Endothelial cell of umbilical vein (primary cell): Measurements from ENCODE around the gene SGCB. TPM values are rescaled to one million over a fixed set of nuclear protein-coding genes. Genes with fewer than 3 reads are reported as not detected.

Experiments
- BruUV-seq: library from RNA; stranded (reverse); fragments of 400-500 nt; replicated peaks from 2 replicates; lab custom pipeline; 2021; lab: Mats Ljungman, UMichigan
- CTCF ChIA-PET: fragments of 300-600, 350-600 bp; sonication (Branson Sonifier 250); formaldehyde crosslinking; loops from one replicate; lab custom pipeline; 2021; ENCODE audit warnings: antibody characterized with exemption, inconsistent platforms; lab: Charles Lee
- POLR2A ChIA-PET: fragments of 300-600, 350-600 bp; sonication (Branson Sonifier 250); formaldehyde crosslinking; loops from one replicate; lab custom pipeline; 2021; ENCODE audit warnings: antibody characterized with exemption, inconsistent platforms; lab: Charles Lee
- DNase-seq: peaks from one replicate; pipeline ENCODE4 v3.0.0-alpha.2; 2011; ENCODE audit warnings: low read depth, low spot score
- FAIRE-seq: peaks from 2 replicates; lab custom pipeline; 2011; peaks lifted over from hg19 to GRCh38; lab: Jason Lieb, UNC
- H2AFZ ChIP-seq: 2 replicates; pipeline ENCODE4 v1.6.0; 2012; ENCODE audit warnings: low read depth, low read length, control low read depth, inconsistent platforms
- H3K27ac ChIP-seq: 2 replicates; pipeline ENCODE4 v1.5.1; 2011; ENCODE audit warnings: low read depth, mild to moderate bottlenecking, control low read depth, low read length, moderate library complexity; ENCODE audit not compliant: insufficient read depth
- H3K27me3 ChIP-seq, 2 experiments: 2 replicates each; pipeline versions ENCODE4 v1.6.0 to v1.6.1; 2011; ENCODE audit warnings: low read length in 2 of 2, mixed read lengths in 1 of 2; ENCODE audit not compliant: control insufficient read depth in 2 of 2, insufficient read depth in 2 of 2
- H3K36me3 ChIP-seq, 2 experiments: 2 replicates in 1 of 2; 3 replicates in 1 of 2; pipeline ENCODE4 v1.5.1; 2011; ENCODE audit warnings: low read length in 2 of 2, mild to moderate bottlenecking in 1 of 2, moderate library complexity in 1 of 2; ENCODE audit not compliant: control insufficient read depth in 2 of 2, insufficient read depth in 2 of 2; ENCODE audit errors: extremely low read depth in 1 of 2
- H3K4me1 ChIP-seq: 3 replicates; pipeline ENCODE4 v1.5.1; 2011; ENCODE audit warnings: mild to moderate bottlenecking, low read length; ENCODE audit not compliant: control insufficient read depth, insufficient read depth; ENCODE audit errors: extremely low read depth
- H3K4me2 ChIP-seq: 2 replicates; pipeline ENCODE4 v1.6.1; 2011; ENCODE audit warnings: low read length, control low read depth, mixed read lengths; ENCODE audit not compliant: insufficient read depth
- H3K4me3 ChIP-seq, 3 experiments: fragments of 200-600 bp in 1 of 3; sonication (generic), shearing (Covaris generic) in 1 of 3; replicated peaks in 1 of 3; 2 replicates each; pipeline ENCODE4 v1.5.1; 2011 to 2016; ENCODE audit warnings: control low read depth in 3 of 3, low read length in 3 of 3, mild to moderate bottlenecking in 2 of 3, inconsistent platforms in 1 of 3, low read depth in 1 of 3, moderate library complexity in 1 of 3; ENCODE audit not compliant: insufficient read depth in 1 of 3
- H3K79me2 ChIP-seq: 2 replicates; pipeline ENCODE4 v1.6.0; 2012; ENCODE audit warnings: low read length, inconsistent platforms; ENCODE audit not compliant: control insufficient read depth, insufficient read depth
- H3K9ac ChIP-seq: replicated peaks from 2 replicates; pipeline ENCODE3; 2011; ENCODE audit warnings: low read length, control low read depth; ENCODE audit not compliant: insufficient read depth; ENCODE audit errors: extremely low read depth
- H3K9me1 ChIP-seq: replicated peaks from 3 replicates; pipeline ENCODE4 v1.6.0; 2011; ENCODE audit warnings: mild to moderate bottlenecking, low read length; ENCODE audit not compliant: control insufficient read depth, insufficient read depth; ENCODE audit errors: extremely low read depth
- H3K9me3 ChIP-seq: replicated peaks from 2 replicates; pipeline ENCODE4 v1.5.1; 2012; ENCODE audit warnings: low read length, inconsistent platforms; ENCODE audit not compliant: control insufficient read depth, insufficient read depth
- H4K20me1 ChIP-seq: replicated peaks from 2 replicates; pipeline ENCODE3; 2011; ENCODE audit warnings: mild to moderate bottlenecking, low read length; ENCODE audit not compliant: control insufficient read depth, insufficient read depth; ENCODE audit errors: extremely low read depth
- CTCF ChIP-seq, 2 donors: IDR thresholded peaks; 1 replicate in 1 of 2; 2 replicates in 1 of 2; pipeline ENCODE4 v1.5.1; 2011; ENCODE audit warnings: low read length in 2 of 2, mild to moderate bottlenecking in 2 of 2, moderate library complexity in 2 of 2, control low read depth in 1 of 2, inconsistent platforms in 1 of 2, low read depth in 1 of 2; ENCODE audit not compliant: insufficient read depth in 1 of 2; ENCODE audit errors: extremely low read depth in 1 of 2
- EZH2 ChIP-seq: IDR thresholded peaks from 2 replicates; pipeline ENCODE4 v1.6.1; 2012; ENCODE audit warnings: borderline replicate concordance, low read depth, mild to moderate bottlenecking, moderate library complexity, low read length, inconsistent platforms; ENCODE audit not compliant: severe bottlenecking
- GATA2 ChIP-seq: IDR thresholded peaks from 2 replicates; pipeline ENCODE4 v1.7.0; 2011; ENCODE audit warnings: low read depth, mild to moderate bottlenecking, moderate library complexity, mixed read lengths, low read length; ENCODE audit not compliant: insufficient read length, insufficient read depth
- JUN ChIP-seq: IDR thresholded peaks from 2 replicates; pipeline ENCODE4 v1.6.1; 2011; ENCODE audit warnings: borderline replicate concordance, low read depth; ENCODE audit not compliant: insufficient read length, insufficient read depth
- MAX ChIP-seq: IDR thresholded peaks from 2 replicates; pipeline ENCODE4 v1.6.1; 2011; ENCODE audit not compliant: insufficient read depth, insufficient read length
- MYC ChIP-seq: IDR thresholded peaks from one replicate; pipeline ENCODE4 v1.6.1; 2011; ENCODE audit warnings: mild to moderate bottlenecking, low read depth, low read length
- POLR2AphosphoS5 ChIP-seq: IDR thresholded peaks from 2 replicates; pipeline ENCODE4 v1.6.1; 2012; ENCODE audit warnings: low read depth, mild to moderate bottlenecking, control low read depth, low read length, moderate library complexity; ENCODE audit not compliant: insufficient read depth
- dilution Hi-C: fragments of 300-500 bp; cut with MboI; formaldehyde crosslinking; loops from one replicate; pipeline ENCODE4 v1.15.0; 2019; ENCODE audit warnings: low sequenced_read_pairs; ENCODE audit not compliant: extremely low pct_ligation_motif_present
- intact Hi-C: fragments of 100-400 bp; cut with micrococcal nuclease; formaldehyde crosslinking; loops from one replicate; pipeline ENCODE4 v1.10.0; 2022
- polyA plus RNA-seq, 4 experiments: library from polyadenylated mRNA; depleted of rRNA in 3 of 4; stranded (reverse) in 3 of 4; unstranded in 1 of 4; fragments of >200 nt; gene quantifications; 2 replicates each; pipeline versions ENCODE4 v1.2.1 to v1.2.3, GENCODE V29; 2011 to 2012; ENCODE audit warnings: missing spikeins in 1 of 4
- total RNA-seq: library from RNA; stranded (reverse); gene quantifications from 2 replicates; pipeline ENCODE4 v1.2.3, GENCODE V29; 2021

The SGCB gene
- total and polyA plus RNA-seq, 2 donors (not counting 3 experiments of a cell fraction or from before 2014, with no cell fraction given) = 13.7 to 54.0 TPM

- no peak for TF ChIP-seq MAX
- no peak for TF ChIP-seq MYC
- POLR2A ChIA-PET = no interaction called here
- Histone ChIP-seq H3K9me1 (no peaks in the 10 kb centered on the region), H3K27ac (no peak overlapping the region), H2AFZ (no peak overlapping the region), H3K9ac (no peak overlapping the region), H4K20me1 (no peaks in the 10 kb centered on the region), H3K4me2 (no peak overlapping the region), H3K36me3 (no peaks in the 10 kb centered on the region), H3K79me2 (no peaks in the 10 kb centered on the region), H3K27me3 (peaks cover 5 to 11% of the 10 kb centered on the region in 2 experiments), H3K4me3 (no peak overlapping the region), H3K4me1 (peaks cover 10% of the 10 kb centered on the region), H3K9me3 (no peaks in the 10 kb centered on the region)
- no peak for DNase-seq
- no peak for FAIRE-seq
- intact Hi-C loops = no loop called here
- no TSS peak for BruUV-seq
- dilution Hi-C loops = no loop called here
- CTCF ChIA-PET = no interaction called here
Observed at GRCh38 chr4:52058275-52058674, 20.2 kb upstream of the SGCB start.

DNA sequence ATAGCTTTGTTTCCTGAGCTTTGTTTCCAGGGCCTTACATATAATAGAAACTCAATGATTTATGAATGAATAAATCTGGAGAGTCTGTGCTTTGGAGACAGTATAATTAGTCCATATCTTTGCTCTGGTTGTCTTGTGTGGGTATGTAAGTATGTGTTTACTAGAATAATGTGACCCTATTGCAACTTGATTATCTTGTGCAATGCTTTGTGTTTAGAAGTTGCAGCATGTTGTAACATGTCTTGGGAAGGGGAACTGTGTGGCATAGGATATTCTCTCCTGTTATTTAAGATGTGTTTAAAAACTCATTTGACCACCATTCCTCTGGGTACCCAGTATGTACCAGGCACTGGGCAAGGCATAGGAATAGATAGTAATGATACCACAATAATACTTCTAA is 19.1 kb upstream of the SGCB start:
- Histone ChIP-seq H3K9ac (no peak overlapping the region), H3K9me1 (no peaks in the 10 kb centered on the region), H4K20me1 (no peaks in the 10 kb centered on the region), H3K4me3 (no peak overlapping the region), H3K4me2 (no peak overlapping the region), H3K4me1 (peaks cover 13% of the 10 kb centered on the region), H3K36me3 (no peaks in the 10 kb centered on the region), H3K27me3 (peaks cover 4 to 21% of the 10 kb centered on the region in 2 experiments), H3K27ac (no peak overlapping the region), H2AFZ (no peak overlapping the region), H3K9me3 (no peaks in the 10 kb centered on the region), H3K79me2 (no peaks in the 10 kb centered on the region)
- DNase-seq = no peak
- intact Hi-C loops (no loop called here), dilution Hi-C loops (no loop called here)
- no peak for TF ChIP-seq MAX
- no peak for TF ChIP-seq CTCF (IDR thresholded peaks at IDR 0.05; ENCODE audit: extremely low read depth in 1 of 2, insufficient read depth in 1 of 2, low read depth in 1 of 2, low read length in 2 of 2)
- no peak for TF ChIP-seq GATA2
- TF ChIP-seq EZH2 = no peak
- no peak for TF ChIP-seq POLR2AphosphoS5
- no peak for TF ChIP-seq JUN
- no peak for TF ChIP-seq MYC
- no TSS peak for BruUV-seq
- POLR2A ChIA-PET = no interaction called here
- no peak for FAIRE-seq
- CTCF ChIA-PET = no interaction called here
